Uterus (tissue), 4 donors: Measurements from ENCODE around the gene MCAM. TPM values are rescaled to one million over a fixed set of nuclear protein-coding genes. Genes with fewer than 3 reads are reported as not detected.

Experiments used
- DNase-seq, 2 donors: peaks; one replicate each; pipeline ENCODE4 v3.0.0-alpha.2; 2019 to 2020
- H3K27ac ChIP-seq, 2 donors: fragments of 200-600 bp; sonication (generic); 1 replicate in 1 of 2; 2 replicates in 1 of 2; pipeline ENCODE4 v1.5.1; 2016 to 2018
- H3K27me3 ChIP-seq, 2 donors: fragments of 200-600 bp; sonication (generic); one replicate each; pipeline ENCODE4 v1.5.1; 2018 to 2019; ENCODE audit warnings: control low read depth in 1 of 2
- H3K36me3 ChIP-seq, 2 donors: fragments of 200-600 bp; sonication (generic); one replicate each; pipeline ENCODE4 v1.5.1; 2019; ENCODE audit warnings: control low read depth in 1 of 2
- H3K4me1 ChIP-seq, 2 donors: fragments of 200-600 bp; sonication (generic); one replicate each; pipeline ENCODE4 v1.5.1; 2018 to 2019; ENCODE audit warnings: control low read depth in 1 of 2
- H3K4me3 ChIP-seq, 2 donors: fragments of 200-600 bp; sonication (generic); 1 replicate in 1 of 2; 2 replicates in 1 of 2; pipeline ENCODE4 v1.5.1; 2018 to 2019; ENCODE audit warnings: mild to moderate bottlenecking in 1 of 2
- H3K9me3 ChIP-seq, 2 donors: fragments of 200-600 bp; sonication (generic); one replicate each; pipeline ENCODE4 v1.5.1; 2019; ENCODE audit warnings: control low read depth in 1 of 2
- CTCF ChIP-seq, 4 experiments: fragments of 200-600 bp in 2 of 4; fragments of 450-650 bp in 2 of 4; sonication (generic) in 2 of 4; IDR thresholded peaks; one replicate each; pipeline ENCODE4 v1.5.1; 2016 to 2019; ENCODE audit warnings: antibody characterized with exemption in 4 of 4, mild to moderate bottlenecking in 2 of 4, moderate library complexity in 1 of 4
- POLR2A ChIP-seq, 2 donors: fragments of 450-650 bp; IDR thresholded peaks; one replicate each; pipeline ENCODE4 v1.6.1; 2016; ENCODE audit warnings: antibody characterized with exemption in 2 of 2, mild to moderate bottlenecking in 1 of 2, moderate library complexity in 1 of 2
- intact Hi-C: fragments of 100-400 bp; cut with DNase I; formaldehyde crosslinking; loops from one replicate; pipeline ENCODE4 v1.15.1; 2023; ENCODE audit warnings: low total_unique reads
- total RNA-seq, 4 donors: library from RNA; depleted of rRNA in 3 of 4; stranded (reverse); fragments of >200 nt in 3 of 4; gene quantifications; one replicate each; pipeline versions ENCODE4 v1.1.0 to v1.2.4, GENCODE V29; 2014 to 2023
- donor health status: DM: yes; HTN: yes; CAD: no.

The MCAM gene
- total RNA-seq, 4 donors from 2014 or later: 228 to 564 (median 354) TPM

DNA sequence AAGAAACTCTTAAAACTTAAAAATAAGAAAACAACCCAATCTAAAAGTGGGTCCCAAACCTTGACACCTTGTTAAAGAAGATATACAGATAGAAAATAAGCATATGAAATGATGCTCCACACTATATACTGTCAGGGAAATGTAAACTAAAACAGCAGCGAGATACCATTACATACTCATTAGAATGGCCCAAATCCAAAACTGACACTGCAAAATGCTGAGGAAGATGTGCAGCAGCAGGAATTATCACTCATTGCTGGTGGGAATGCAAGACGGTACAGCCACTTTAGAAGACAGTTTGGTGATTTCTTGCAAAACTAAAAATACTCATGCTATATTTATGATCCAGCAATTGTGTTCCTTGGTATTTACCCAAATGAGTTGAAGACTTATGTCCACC, 12.4 kb upstream of the MCAM start:
- Histone ChIP-seq H3K27me3 (no peaks in the 10 kb centered on the region), H3K4me1 (no peaks in the 10 kb centered on the region), H3K36me3 (no peaks in the 10 kb centered on the region), H3K9me3 (no peaks in the 10 kb centered on the region), H3K27ac (no peak overlapping the region), H3K4me3 (no peak overlapping the region)
- no peak for DNase-seq
- no peak for TF ChIP-seq CTCF (IDR thresholded peaks at IDR 0.05)
- no peak for TF ChIP-seq POLR2A (IDR thresholded peaks at IDR 0.05)
- intact Hi-C loops: no loop called here

DNA sequence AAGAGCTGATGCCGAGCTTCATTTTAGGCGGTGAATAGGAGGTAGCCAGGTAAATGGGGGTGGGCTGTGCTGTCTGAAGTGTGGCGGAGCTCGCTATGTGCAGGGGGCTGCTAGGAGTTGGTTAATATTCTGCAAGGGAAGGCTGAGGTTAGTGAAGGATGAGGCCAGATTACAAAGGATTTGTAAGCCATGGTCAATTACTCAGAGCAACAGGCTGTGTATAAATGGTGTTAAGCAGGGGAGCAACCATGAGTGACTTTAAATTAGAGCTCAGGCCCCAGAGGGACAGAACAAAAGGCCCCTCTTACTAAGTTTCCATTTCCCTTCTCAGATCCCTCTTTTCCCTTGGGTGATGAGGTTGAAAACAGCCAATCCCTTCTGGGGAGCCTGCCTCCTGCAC, 7.3 kb upstream of the MCAM start:
- no peaks in the 10 kb centered on the region for H3K27me3 ChIP-seq
- peak overlapping the region; percentile 67 to 93 for H3K27ac ChIP-seq
- TF ChIP-seq POLR2A (IDR thresholded peaks at IDR 0.05) (no peak), CTCF (IDR thresholded peaks at IDR 0.05) (no peak)
- H3K9me3 ChIP-seq: no peaks in the 10 kb centered on the region
- intact Hi-C loops: loop anchor here (5.0 kb wide), 1 partner anchor 117 kb away; the partner anchor contains the start of gene CBL
- no peak overlapping the region for H3K4me3 ChIP-seq
- H3K4me1 ChIP-seq: peaks cover 0 to 6% of the 10 kb centered on the region in 2 donors
- no peak for DNase-seq
- no peaks in the 10 kb centered on the region for H3K36me3 ChIP-seq

DNA sequence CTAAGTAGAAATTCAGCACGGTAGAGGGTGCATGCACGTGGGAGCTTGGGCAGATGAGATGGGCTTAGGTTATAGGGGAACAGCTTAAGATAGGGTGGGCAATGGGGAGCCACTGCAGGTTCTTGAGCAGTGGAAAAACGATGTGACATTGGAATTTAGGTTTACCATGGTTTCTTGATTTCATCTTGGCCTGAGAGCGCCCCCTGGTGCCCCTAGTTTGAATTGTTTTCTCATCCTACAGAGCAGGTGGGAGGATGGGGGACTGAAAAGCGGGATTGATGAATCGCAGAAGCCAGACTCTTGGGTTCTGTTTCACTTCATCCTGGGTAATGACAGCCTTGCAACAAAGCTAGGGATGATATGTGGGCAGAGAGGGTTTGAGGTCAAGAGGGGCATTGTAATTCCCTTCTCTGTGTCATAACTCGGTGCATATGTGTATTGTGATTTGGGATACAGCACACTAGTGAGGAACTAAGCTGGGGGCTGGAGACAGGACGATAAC, 6.7 kb upstream of the MCAM start:
- H3K4me3 ChIP-seq: no peak overlapping the region
- DNase-seq: peak; percentile 79 to 91
- H3K4me1 ChIP-seq: peaks cover 0 to 6% of the 10 kb centered on the region in 2 donors
- no peaks in the 10 kb centered on the region for H3K36me3 ChIP-seq
- TF ChIP-seq CTCF (IDR thresholded peaks at IDR 0.05) (peak; percentile 81 to 83 (median 81)), POLR2A (IDR thresholded peaks at IDR 0.05) (no peak)
- intact Hi-C loops: loop anchor here (5.0 kb wide), 1 partner anchor 116 kb away; the partner anchor contains the start of gene CBL
- H3K27me3 ChIP-seq: no peaks in the 10 kb centered on the region
- no peaks in the 10 kb centered on the region for H3K9me3 ChIP-seq
- H3K27ac ChIP-seq: peak overlapping the region; percentile 67 to 93

- peak in 1 of 2 donors; percentile 11 for DNase-seq
- intact Hi-C loops: loop anchor here (5.0 kb wide), 1 partner anchor 116 kb away; the partner anchor contains the start of gene CBL
- no peak overlapping the region for H3K4me3 ChIP-seq
- no peaks in the 10 kb centered on the region for H3K27me3 ChIP-seq
- H3K4me1 ChIP-seq: peaks cover 0 to 6% of the 10 kb centered on the region in 2 donors
- H3K27ac ChIP-seq: peak overlapping the region; percentile 93 to 94
- TF ChIP-seq CTCF (IDR thresholded peaks at IDR 0.05) (no peak), POLR2A (IDR thresholded peaks at IDR 0.05) (no peak)
- no peaks in the 10 kb centered on the region for H3K36me3 ChIP-seq
- no peaks in the 10 kb centered on the region for H3K9me3 ChIP-seq
These were observed 6.1 kb upstream of the MCAM start for GRCh38 chr11:119322921-119323531.

DNA sequence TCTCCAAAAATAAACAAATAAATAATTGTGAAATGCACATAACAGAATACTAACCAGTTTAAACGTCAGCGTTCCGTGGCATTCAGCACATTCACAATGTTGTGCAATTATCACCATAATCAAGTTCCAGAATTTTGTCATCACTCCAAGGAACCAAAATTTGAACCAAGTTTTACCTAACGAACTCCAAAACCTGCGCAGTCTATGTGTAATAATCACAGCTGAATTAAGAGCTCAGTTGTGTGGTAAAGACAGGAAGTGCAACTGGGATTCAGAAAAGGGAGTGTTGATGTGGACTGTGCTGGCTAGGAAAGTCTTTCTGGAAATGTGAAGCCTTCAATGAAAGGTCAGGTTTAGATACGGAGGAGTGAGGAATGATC, 5.4 kb upstream of the MCAM start:
- Histone ChIP-seq H3K27me3 (no peaks in the 10 kb centered on the region), H3K36me3 (no peaks in the 10 kb centered on the region), H3K27ac (peak overlapping the region; percentile 93 to 94), H3K9me3 (no peaks in the 10 kb centered on the region), H3K4me1 (peaks cover 0 to 6% of the 10 kb centered on the region in 2 donors), H3K4me3 (no peak overlapping the region)
- peak in 1 of 2 donors; percentile 11 for DNase-seq
- peak in 2 of 4 experiments; percentile 10 to 14 for TF ChIP-seq CTCF (IDR thresholded peaks at IDR 0.05)
- TF ChIP-seq POLR2A (IDR thresholded peaks at IDR 0.05): no peak
- intact Hi-C loops: loop anchor here (5.0 kb wide), 1 partner anchor 115 kb away; the partner anchor contains the start of gene CBL
